Fibroblast of the aortic adventitia (primary cell): Measurements from ENCODE around the gene PALD1. TPM values are rescaled to one million over a fixed set of nuclear protein-coding genes. Genes with fewer than 3 reads are reported as not detected.

Source experiments
- DNase-seq: peaks from one replicate; pipeline ENCODE4 v3.0.0-alpha.2; 2010; ENCODE audit warnings: low read depth
- H3K4me3 ChIP-seq: 2 replicates; pipeline ENCODE4 v1.5.1; 2011; ENCODE audit warnings: low read depth, mild to moderate bottlenecking, control low read depth, low read length, moderate library complexity
- total RNA-seq: library from RNA; depleted of rRNA; stranded (reverse); fragments of >200 nt; gene quantifications from 2 replicates; pipeline ENCODE4 v1.2.3, GENCODE V29; 2012; ENCODE audit warnings: low replicate concordance
- TF ChIP-seq, protein P1 (sequence below): IDR thresholded peaks from 2 replicates; pipeline ENCODE4 v1.5.1; 2011; ENCODE audit warnings: mild to moderate bottlenecking, low read length, control low read depth, inconsistent platforms; ENCODE audit not compliant: insufficient read depth

The PALD1 gene
- total RNA-seq, 1 donor = 0.18 TPM

DNA sequence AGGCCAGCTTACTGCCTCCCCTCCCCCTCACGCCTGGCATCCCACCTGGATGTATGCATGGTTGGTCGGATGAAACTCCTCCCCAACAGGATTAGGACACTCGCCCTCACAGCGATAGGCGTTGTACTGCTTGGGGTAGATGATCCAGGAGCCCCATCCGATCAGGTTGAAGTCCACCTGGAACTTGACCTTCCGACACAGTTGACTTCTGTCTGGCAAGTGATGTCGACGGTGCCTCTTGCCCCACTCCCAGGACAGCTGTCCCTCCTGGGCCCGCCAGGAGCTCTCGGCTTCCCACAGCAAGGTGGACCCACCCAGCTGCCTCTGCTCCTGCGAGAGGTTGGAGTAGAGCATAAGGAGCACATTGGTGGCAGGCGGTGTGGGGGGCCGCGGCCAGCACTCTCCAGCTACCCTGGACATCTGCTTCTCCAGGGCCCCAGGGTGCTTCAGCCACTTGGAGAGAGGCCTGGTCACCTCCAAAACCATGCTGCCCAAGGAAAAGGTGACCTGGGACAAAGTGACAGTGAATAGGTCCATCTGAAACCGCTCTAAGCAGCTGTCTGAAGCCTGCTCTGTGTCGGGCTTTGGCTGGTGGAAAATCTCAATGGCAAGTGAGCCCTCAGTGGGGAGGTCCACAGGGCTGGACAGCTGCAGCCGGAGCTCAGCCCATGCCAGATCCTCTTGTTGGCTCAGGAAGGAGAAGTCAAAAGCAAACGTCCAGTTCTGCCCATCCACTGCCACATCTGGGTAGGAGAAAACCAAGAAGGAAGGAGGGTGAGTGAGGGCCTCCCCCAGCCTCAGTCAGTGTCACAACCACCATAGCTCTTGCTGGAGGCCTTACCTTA, 43.1 kb upstream of the PALD1 start:
- TF ChIP-seq, protein P1, sequence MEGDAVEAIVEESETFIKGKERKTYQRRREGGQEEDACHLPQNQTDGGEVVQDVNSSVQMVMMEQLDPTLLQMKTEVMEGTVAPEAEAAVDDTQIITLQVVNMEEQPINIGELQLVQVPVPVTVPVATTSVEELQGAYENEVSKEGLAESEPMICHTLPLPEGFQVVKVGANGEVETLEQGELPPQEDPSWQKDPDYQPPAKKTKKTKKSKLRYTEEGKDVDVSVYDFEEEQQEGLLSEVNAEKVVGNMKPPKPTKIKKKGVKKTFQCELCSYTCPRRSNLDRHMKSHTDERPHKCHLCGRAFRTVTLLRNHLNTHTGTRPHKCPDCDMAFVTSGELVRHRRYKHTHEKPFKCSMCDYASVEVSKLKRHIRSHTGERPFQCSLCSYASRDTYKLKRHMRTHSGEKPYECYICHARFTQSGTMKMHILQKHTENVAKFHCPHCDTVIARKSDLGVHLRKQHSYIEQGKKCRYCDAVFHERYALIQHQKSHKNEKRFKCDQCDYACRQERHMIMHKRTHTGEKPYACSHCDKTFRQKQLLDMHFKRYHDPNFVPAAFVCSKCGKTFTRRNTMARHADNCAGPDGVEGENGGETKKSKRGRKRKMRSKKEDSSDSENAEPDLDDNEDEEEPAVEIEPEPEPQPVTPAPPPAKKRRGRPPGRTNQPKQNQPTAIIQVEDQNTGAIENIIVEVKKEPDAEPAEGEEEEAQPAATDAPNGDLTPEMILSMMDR = no peak
- H3K4me3 ChIP-seq = no peak overlapping the region
- DNase-seq = no peak

DNA sequence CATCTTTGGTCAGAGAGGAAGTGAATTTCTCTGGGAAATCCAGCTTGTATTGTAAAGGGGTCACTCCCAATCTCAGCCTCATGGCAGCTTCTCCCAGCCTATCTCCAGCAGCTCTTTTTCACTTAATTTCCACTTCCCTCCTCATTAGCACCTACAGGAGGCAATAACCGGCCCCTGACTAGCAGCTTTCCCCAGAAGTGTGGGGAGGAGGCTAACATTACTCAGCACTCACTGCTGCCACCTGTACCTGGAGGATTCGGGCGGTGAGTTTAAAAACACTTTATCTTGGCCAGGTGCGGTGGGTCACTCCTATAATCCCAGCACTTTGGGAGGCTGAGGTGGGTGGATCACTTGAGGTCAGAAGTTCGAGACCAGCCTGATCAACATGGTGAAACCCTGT, 40.8 kb upstream of the PALD1 start:
- TF ChIP-seq, protein P1 = no peak
- H3K4me3 ChIP-seq = no peak overlapping the region
- no peak for DNase-seq

DNA sequence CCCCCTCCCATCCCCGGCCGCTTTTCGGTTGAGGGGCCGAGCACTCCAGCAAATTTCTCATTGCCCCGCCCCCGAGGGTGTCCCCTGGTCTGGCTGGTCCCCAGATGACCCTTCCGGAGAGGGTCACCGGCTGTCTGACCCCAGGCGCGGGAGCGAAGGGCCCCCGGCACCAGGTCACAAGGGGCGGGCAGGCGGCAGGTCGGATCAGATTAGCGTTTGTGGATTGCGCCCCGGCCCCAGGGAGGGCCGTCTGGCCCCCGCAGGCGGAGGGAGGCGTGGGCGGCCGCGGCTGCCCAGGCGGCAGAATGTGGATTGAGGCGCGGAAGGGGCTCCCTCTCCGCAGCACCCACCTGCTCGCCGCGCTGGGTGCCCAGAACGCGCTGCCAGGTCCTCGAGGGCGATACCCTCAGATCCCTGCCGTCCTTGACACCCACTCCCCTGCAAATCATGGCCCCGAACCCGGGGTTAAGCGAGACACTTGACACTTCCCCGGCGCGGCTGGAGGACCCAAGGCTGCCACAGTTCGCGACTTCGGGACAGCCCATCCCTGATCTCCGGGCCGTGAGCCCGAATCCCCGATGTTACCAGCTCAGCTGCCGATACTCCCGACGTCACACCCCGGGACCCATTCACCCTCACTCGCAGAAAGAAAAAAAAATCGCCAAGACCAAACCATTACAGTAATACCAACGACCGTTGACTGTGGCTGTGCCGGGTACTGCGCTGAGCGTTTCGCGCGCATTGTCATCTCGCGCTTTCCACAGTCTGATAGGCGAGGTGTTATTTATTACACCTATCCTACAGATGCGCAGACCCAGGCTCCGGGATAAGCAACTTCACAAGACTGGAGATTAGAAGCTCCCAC, 38.0 kb upstream of the PALD1 start:
- TF ChIP-seq, protein P1 = no peak
- DNase-seq = no peak
- no peak overlapping the region for H3K4me3 ChIP-seq

DNA sequence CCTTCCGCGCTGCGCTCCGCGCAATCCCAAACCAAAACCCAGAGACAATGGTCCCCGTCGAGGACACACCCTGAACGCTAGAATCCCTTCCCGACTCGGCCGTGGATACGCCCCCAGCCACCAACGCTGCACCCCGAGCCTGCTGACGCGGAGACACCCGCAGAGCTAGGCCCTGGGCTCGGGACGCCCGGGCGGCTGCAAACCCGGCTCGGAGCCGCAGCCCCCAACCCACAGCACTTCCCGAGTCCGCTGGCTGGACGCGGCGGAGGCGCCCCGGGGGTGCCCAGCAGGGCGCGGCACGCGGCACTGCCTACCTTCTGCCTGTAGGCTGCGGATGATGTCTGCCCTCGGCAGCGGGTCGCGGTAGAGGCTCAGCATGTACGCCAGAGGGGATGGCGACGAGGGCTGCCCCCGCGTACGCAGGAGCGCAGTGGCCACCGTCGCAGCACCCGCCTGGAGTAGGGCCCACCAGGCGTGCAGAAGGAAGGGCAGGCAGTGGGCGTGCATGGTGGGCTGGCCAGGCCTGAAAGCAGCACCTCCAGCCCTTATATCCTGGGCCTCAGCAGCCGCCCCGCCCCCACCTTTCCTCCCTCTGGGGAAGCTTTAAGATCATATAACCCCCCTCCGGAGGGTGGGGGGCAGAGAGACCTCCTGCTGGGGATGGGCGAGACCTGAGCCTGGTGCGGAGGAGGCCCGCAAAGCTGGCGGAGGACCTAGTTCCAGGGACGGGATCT, 37.2 kb upstream of the PALD1 start, which contains the start of gene NODAL:
TSS of gene NODAL (minus strand) at position 521 of the 734 bp plus-strand sequence. CDS start at position 507, 14 bp downstream.
- DNase-seq = no peak
- H3K4me3 ChIP-seq = no peak within 1 kb of the TSS
- TF ChIP-seq, protein P1 = no peak

DNA sequence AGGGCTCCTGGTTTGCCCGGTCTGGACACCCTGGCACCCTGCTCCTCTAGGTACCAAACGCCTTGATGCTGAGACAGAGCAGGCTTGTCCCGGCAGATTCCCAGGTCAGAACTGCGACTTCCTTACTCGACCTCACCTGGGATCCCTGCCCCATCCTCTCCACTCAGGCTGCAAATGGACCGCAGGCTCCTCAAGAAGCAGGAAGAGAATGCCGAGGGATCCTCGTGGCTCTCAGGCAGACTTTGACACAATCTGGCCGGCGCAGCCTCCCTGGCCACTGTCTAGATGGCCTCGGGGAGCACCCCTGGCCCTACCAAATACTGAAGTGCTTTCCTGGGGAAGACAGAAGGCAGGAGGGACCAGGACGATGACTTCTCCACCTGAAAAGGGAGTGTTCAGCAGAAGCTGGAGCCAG, 36.7 kb upstream of the PALD1 start:
- TF ChIP-seq, protein P1 = no peak
- no peak for DNase-seq

DNA sequence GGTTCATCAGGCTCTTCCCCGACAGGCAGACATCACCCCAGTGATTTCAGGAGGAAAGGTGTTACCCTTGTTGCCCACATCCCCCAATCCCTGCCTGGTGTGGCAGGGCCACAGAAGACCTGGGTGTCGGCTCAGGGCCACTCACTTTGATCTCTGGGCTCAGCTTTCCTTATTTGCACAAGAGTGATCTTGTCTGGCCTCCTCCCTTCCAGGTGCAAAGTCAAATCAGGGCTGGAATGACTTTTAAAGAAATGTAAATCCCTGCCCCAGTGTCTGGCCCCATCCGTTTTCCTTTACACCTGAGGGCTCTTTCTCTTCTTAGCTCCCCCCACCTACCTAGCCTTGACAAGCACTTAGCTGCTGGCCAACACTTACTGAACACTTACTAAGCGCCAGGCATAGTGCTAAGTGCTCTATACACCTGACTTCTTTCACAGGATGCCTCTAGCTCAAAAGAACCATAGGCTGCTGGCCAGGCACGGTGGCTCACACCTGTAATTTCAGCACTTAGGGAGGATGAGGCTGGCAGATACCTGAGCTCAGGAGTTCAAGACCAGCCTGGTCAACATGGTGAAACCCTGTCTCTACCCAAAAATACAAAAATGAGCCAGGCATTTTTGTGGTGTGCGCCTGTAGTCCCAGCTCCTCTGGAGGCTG, 36.1 kb upstream of the PALD1 start:
- no peak overlapping the region for H3K4me3 ChIP-seq
- DNase-seq = no peak
- TF ChIP-seq, protein P1 = no peak

More for the DNA sequence above, 36.7 kb upstream of the PALD1 start:
- H3K4me3 ChIP-seq = no peak overlapping the region
